Colon (tissue), 2 donors: ENCODE measurements around the gene ENDOU.

Source experiments
- FAIRE-seq: peaks from 2 replicates; lab custom pipeline; 2012; peaks lifted over from hg19 to GRCh38; lab: Jason Lieb, UNC
- donor health status: control.
- donor health status: control.

Gene ENDOU

GRCh38 chr12:47757840-47758583, 32.7 kb upstream of the ENDOU start:
- no peak for FAIRE-seq

- no peak for FAIRE-seq
These were observed 32.1 kb upstream of the ENDOU start for GRCh38 chr12:47757364-47757839.

GRCh38 chr12:47755655-47756562, 30.6 kb upstream of the ENDOU start:
- FAIRE-seq = no peak

GRCh38 chr12:47754881-47755280, 29.6 kb upstream of the ENDOU start:
- FAIRE-seq = no peak

- FAIRE-seq = no peak
These were observed 28.8 kb upstream of the ENDOU start for GRCh38 chr12:47754126-47754525.

- no peak for FAIRE-seq
These were observed 28.0 kb upstream of the ENDOU start for GRCh38 chr12:47753021-47754001.

GRCh38 chr12:47752552-47752951, 27.3 kb upstream of the ENDOU start:
- no peak for FAIRE-seq

GRCh38 chr12:47752121-47752520, 26.8 kb upstream of the ENDOU start:
- FAIRE-seq = no peak

- FAIRE-seq = no peak
These were observed 26.3 kb upstream of the ENDOU start for GRCh38 chr12:47751561-47751960.

- FAIRE-seq = no peak
These were observed 25.7 kb upstream of the ENDOU start for GRCh38 chr12:47750916-47751470.

GRCh38 chr12:47750229-47750798, 25.0 kb upstream of the ENDOU start:
- no peak for FAIRE-seq

- FAIRE-seq = no peak
These were observed 23.6 kb upstream of the ENDOU start for GRCh38 chr12:47748899-47749298.

- no peak for FAIRE-seq
These were observed 23.2 kb upstream of the ENDOU start for GRCh38 chr12:47748507-47748828.

GRCh38 chr12:47747596-47748506, 22.6 kb upstream of the ENDOU start:
- no peak for FAIRE-seq

GRCh38 chr12:47747126-47747525, 21.8 kb upstream of the ENDOU start:
- no peak for FAIRE-seq

GRCh38 chr12:47746523-47746922, 21.2 kb upstream of the ENDOU start:
- no peak for FAIRE-seq

- FAIRE-seq = no peak
These were observed 20.8 kb upstream of the ENDOU start for GRCh38 chr12:47746073-47746472.

GRCh38 chr12:47745485-47746041, 20.3 kb upstream of the ENDOU start:
- FAIRE-seq = no peak

- no peak for FAIRE-seq
These were observed 19.6 kb upstream of the ENDOU start for GRCh38 chr12:47744778-47745436.
